GM12878 (cell line): ENCODE results near the gene TMEM30A. TPM values are rescaled to one million over a fixed set of nuclear protein-coding genes. Genes with fewer than 3 reads are reported as not detected.

ENCODE experiments used
- ATAC-seq: fragments of 200-7000 bp; cut with Tn5 transposase; 3 replicates; pipeline ENCODE4 v1.9.1; 2020; ENCODE audit warnings: mild to moderate bottlenecking, moderate library complexity
- BruUV-seq: library from RNA; stranded (reverse); fragments of 400-500 nt; replicated peaks from 2 replicates; lab custom pipeline; 2021; lab: Mats Ljungman, UMichigan
- CTCF ChIA-PET: fragments of 300-600 bp; sonication (Branson Sonifier 250); formaldehyde crosslinking; extraction: SDS; loops from one replicate; lab custom pipeline; 2021; ENCODE audit warnings: inconsistent platforms; lab: Yijun Ruan, JAX
- POLR2A ChIA-PET: fragments of 350-600 bp; formaldehyde crosslinking; extraction: SDS; loops from one replicate; lab custom pipeline; 2021; ENCODE audit warnings: inconsistent platforms; lab: Charles Lee
- RAD21 ChIA-PET: fragments of 300-600 bp; sonication (Branson Sonifier 250); formaldehyde crosslinking; loops from one replicate; lab custom pipeline; 2023; ENCODE audit warnings: antibody characterized with exemption; ENCODE audit not compliant: unreplicated experiment; lab: Charles Lee
- SMC1A ChIA-PET: fragments of 300-600 bp; sonication (Branson Sonifier 250); formaldehyde crosslinking; loops from one replicate; lab custom pipeline; 2023; ENCODE audit not compliant: unreplicated experiment, uncharacterized antibody; lab: Charles Lee
- DNase-seq: peaks from one replicate; pipeline ENCODE4 v3.0.0-alpha.2; 2011; ENCODE audit warnings: low read depth, low spot score
- FAIRE-seq: peaks from 3 replicates; lab custom pipeline; 2011; peaks lifted over from hg19 to GRCh38; lab: Jason Lieb, UNC
- H2AFZ ChIP-seq: 2 replicates; pipeline ENCODE4 v1.6.0; 2011; ENCODE audit warnings: low read depth, low read length, control low read depth; ENCODE audit not compliant: control insufficient read depth
- H3K27ac ChIP-seq: 2 replicates; pipeline ENCODE4 v1.5.1; 2011; ENCODE audit warnings: control low read depth; ENCODE audit not compliant: control insufficient read depth, insufficient read depth
- H3K27me3 ChIP-seq, 2 experiments: replicated peaks in 1 of 2; 2 replicates each; pipeline versions ENCODE4 v1.6.0 to v1.6.1; 2011; ENCODE audit warnings: low read length in 1 of 2; ENCODE audit not compliant: control insufficient read depth in 2 of 2, insufficient read depth in 2 of 2
- H3K36me3 ChIP-seq, 2 experiments: 2 replicates each; pipeline ENCODE4 v1.5.1; 2011; ENCODE audit warnings: low read length in 1 of 2; ENCODE audit not compliant: control insufficient read depth in 2 of 2, insufficient read depth in 2 of 2
- H3K4me1 ChIP-seq: 2 replicates; pipeline ENCODE4 v1.6.1; 2011; ENCODE audit warnings: mild to moderate bottlenecking, low read length, moderate library complexity, mixed read lengths; ENCODE audit not compliant: control insufficient read depth, insufficient read depth
- H3K4me2 ChIP-seq: 2 replicates; pipeline ENCODE4 v1.6.0; 2011; ENCODE audit warnings: control low read depth; ENCODE audit not compliant: control insufficient read depth, insufficient read depth
- H3K4me3 ChIP-seq: fragments of 200-600 bp; sonication (generic); 2 replicates; pipeline ENCODE4 v1.5.1; 2016
- H3K79me2 ChIP-seq: 2 replicates; pipeline ENCODE4 v1.6.0; 2011; ENCODE audit warnings: low read length; ENCODE audit not compliant: control insufficient read depth, insufficient read depth
- H3K9ac ChIP-seq: 2 replicates; pipeline ENCODE4 v1.8.0; 2011; ENCODE audit warnings: low read length, control low read depth, mixed read lengths; ENCODE audit not compliant: control insufficient read depth, insufficient read depth
- H3K9me3 ChIP-seq: replicated peaks from 3 replicates; pipeline ENCODE4 v1.5.1; 2011; ENCODE audit warnings: mild to moderate bottlenecking, low read length; ENCODE audit not compliant: control insufficient read depth, insufficient read depth
- H4K20me1 ChIP-seq: 2 replicates; pipeline ENCODE4 v1.6.0; 2011; ENCODE audit not compliant: control insufficient read depth, insufficient read depth
- CBX3 ChIP-seq: fragments of 200-600 bp; sonication (generic); IDR thresholded peaks from 2 replicates; pipeline ENCODE4 v1.6.1; 2016; ENCODE audit warnings: low read depth, borderline replicate concordance
- CBX5 ChIP-seq: sonication (generic); IDR thresholded peaks from 2 replicates; pipeline ENCODE4 v1.6.1; 2016; ENCODE audit warnings: low read depth, moderate library complexity, mild to moderate bottlenecking, inconsistent platforms
- CHD1 ChIP-seq: IDR thresholded peaks from 2 replicates; pipeline ENCODE4 v1.6.1; 2012; ENCODE audit warnings: low read depth, low read length, improper control_type of control experiment
- CHD2 ChIP-seq: IDR thresholded peaks from 2 replicates; pipeline ENCODE4 v1.6.1; 2011; ENCODE audit warnings: low read depth, low read length, improper control_type of control experiment, borderline replicate concordance
- EZH2 ChIP-seq: IDR thresholded peaks from 2 replicates; pipeline ENCODE4 v1.6.1; 2012; ENCODE audit warnings: low read depth, mild to moderate bottlenecking, control low read depth, inconsistent platforms, low read length, borderline replicate concordance; ENCODE audit not compliant: control insufficient read depth
- FOXK2 ChIP-seq: fragments of 450-650 bp; IDR thresholded peaks from 2 replicates; pipeline ENCODE4 v1.6.1; 2017; ENCODE audit warnings: mild to moderate bottlenecking, moderate library complexity
- GABPA ChIP-seq: IDR thresholded peaks from 2 replicates; pipeline ENCODE4 v1.6.1; 2014; ENCODE audit warnings: antibody characterized with exemption, low read depth, mild to moderate bottlenecking, inconsistent platforms
- MTA2 ChIP-seq: fragments of 450-650 bp; IDR thresholded peaks from 2 replicates; pipeline ENCODE4 v1.6.1; 2016; ENCODE audit warnings: low read depth, mild to moderate bottlenecking, moderate library complexity
- NBN ChIP-seq: fragments of 450-650 bp; IDR thresholded peaks from 2 replicates; pipeline ENCODE4 v1.6.1; 2016
- RAD51 ChIP-seq: fragments of 450-650 bp; IDR thresholded peaks from 2 replicates; pipeline ENCODE4 v1.6.1; 2016; ENCODE audit warnings: moderate library complexity, mild to moderate bottlenecking, inconsistent platforms
- SIX5 ChIP-seq: IDR thresholded peaks from 2 replicates; pipeline ENCODE4 v1.6.1; 2011; ENCODE audit warnings: mild to moderate bottlenecking, low read depth, low read length, moderate library complexity; ENCODE audit not compliant: severe bottlenecking
- SP1 ChIP-seq: IDR thresholded peaks from one replicate; pipeline ENCODE4 v1.6.1; 2011; ENCODE audit warnings: low read depth, low read length
- SRF ChIP-seq, 2 experiments: IDR thresholded peaks; 2 replicates each; pipeline ENCODE4 v1.6.1; 2011; ENCODE audit warnings: low read depth in 2 of 2, low read length in 2 of 2, mild to moderate bottlenecking in 1 of 2, moderate library complexity in 1 of 2
- TCF12 ChIP-seq: IDR thresholded peaks from 2 replicates; pipeline ENCODE4 v1.6.1; 2011; ENCODE audit warnings: low read depth, mild to moderate bottlenecking, low read length
- TCF7 ChIP-seq: IDR thresholded peaks from 2 replicates; pipeline ENCODE4 v1.6.1; 2014; ENCODE audit warnings: antibody characterized with exemption, borderline replicate concordance
- WGBS: methylation state at CpG from one replicate; pipeline ENCODE4 v1.1.6; 2016; ENCODE audit warnings: low lambda C conversion rate; ENCODE audit not compliant: insufficient replicate concordance, insufficient coverage; ENCODE audit errors: missing lambda C conversion rate; 5-methylcytosine and 5-hydroxymethylcytosine counted together
- in situ Hi-C: fragments of 300-500 bp; cut with MboI; formaldehyde crosslinking; loops from 9 replicates; pipeline ENCODE4 v1.14.3; 2018; ENCODE audit warnings: mixed read lengths
- intact Hi-C: fragments of 100-400 bp; cut with micrococcal nuclease; formaldehyde crosslinking; loops from one replicate; pipeline ENCODE4 v1.14.2; 2022; ENCODE audit not compliant: unreplicated experiment
- polyA plus RNA-seq, 11 experiments: library from polyadenylated mRNA; depleted of rRNA in 4 of 11; unstranded in 6 of 11; stranded (reverse) in 5 of 11; fragments of >200 nt; fragmentation: Nextera tagmentation in 4 of 11; fragmentation: Illumina TruSeq in 1 of 11; extraction: Ambion mirVana in 4 of 11; extraction: Trizol in 1 of 11; gene quantifications; 1 replicate in 1 of 11; 2 replicates in 10 of 11; pipeline versions ENCODE4 v1.2.1 to v1.2.3, GENCODE V29; 2011 to 2016; ENCODE audit warnings: inconsistent platforms in 2 of 11, missing spikeins in 2 of 11, low read depth in 1 of 11
- total RNA-seq, 4 experiments: library from RNA; depleted of rRNA in 3 of 4; stranded (reverse); fragments of >200 nt in 3 of 4; fragmentation: Illumina TruSeq in 1 of 4; extraction: Trizol in 1 of 4; gene quantifications; 2 replicates each; pipeline versions ENCODE4 v1.2.1 to v1.2.3, GENCODE V29; 2013 to 2021
- TF ChIP-seq, protein P1 (sequence below): fragments of 450-650 bp; IDR thresholded peaks from 2 replicates; pipeline ENCODE4 v1.6.1; 2018; ENCODE audit warnings: mild to moderate bottlenecking, low read depth, moderate library complexity; ENCODE audit not compliant: partially characterized antibody
- TF ChIP-seq, protein P2 (sequence below): fragments of 450-650 bp; IDR thresholded peaks from 2 replicates; pipeline ENCODE4 v1.6.1; 2016; ENCODE audit warnings: mild to moderate bottlenecking, moderate library complexity, borderline replicate concordance

TMEM30A gene
- total and polyA plus RNA-seq, 10 of the 15 experiments (the other 5 are each of a cell fraction or from before 2014, with no cell fraction given) = 11.9 to 61.6 (median 43.2) TPM

DNA sequence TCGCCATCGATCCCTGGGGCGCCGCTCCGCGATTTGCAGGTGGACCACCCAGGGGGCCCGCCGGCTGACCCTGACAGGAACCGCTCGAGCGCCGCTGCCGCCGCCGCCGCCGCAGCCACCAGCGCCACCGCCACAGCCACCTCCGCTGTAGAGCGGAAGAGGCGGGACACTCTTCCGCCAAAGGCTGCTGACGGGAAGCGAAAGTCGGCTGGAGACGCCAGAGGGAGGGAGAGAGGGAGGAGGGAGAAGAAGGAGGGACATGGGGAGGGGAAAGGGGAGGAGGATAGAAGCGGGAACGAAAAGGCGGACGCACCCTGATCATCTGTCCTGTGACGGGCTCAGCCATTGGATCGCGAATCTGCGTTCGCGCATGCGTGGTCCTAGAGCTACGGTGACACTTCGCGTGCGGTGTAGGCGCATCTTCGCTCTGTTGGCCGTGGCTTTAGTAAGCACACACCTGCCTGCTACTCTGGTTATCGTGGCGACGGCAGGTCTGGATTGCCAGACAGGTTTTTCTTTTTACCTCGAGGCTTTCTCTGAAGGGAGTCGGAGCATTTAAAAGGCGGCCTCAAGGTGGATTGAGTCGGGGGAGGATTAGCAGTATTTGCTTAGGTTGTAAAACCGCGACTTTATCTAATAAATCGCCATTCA is at the start of gene TMEM30A (continued):
- TF ChIP-seq EZH2 = no peak
- TF ChIP-seq, protein P1, sequence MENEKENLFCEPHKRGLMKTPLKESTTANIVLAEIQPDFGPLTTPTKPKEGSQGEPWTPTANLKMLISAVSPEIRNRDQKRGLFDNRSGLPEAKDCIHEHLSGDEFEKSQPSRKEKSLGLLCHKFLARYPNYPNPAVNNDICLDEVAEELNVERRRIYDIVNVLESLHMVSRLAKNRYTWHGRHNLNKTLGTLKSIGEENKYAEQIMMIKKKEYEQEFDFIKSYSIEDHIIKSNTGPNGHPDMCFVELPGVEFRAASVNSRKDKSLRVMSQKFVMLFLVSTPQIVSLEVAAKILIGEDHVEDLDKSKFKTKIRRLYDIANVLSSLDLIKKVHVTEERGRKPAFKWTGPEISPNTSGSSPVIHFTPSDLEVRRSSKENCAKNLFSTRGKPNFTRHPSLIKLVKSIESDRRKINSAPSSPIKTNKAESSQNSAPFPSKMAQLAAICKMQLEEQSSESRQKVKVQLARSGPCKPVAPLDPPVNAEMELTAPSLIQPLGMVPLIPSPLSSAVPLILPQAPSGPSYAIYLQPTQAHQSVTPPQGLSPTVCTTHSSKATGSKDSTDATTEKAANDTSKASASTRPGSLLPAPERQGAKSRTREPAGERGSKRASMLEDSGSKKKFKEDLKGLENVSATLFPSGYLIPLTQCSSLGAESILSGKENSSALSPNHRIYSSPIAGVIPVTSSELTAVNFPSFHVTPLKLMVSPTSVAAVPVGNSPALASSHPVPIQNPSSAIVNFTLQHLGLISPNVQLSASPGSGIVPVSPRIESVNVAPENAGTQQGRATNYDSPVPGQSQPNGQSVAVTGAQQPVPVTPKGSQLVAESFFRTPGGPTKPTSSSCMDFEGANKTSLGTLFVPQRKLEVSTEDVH = no peak
- TF ChIP-seq RAD51 = peak; percentile 89
- no peak for TF ChIP-seq SIX5
- TF ChIP-seq CHD2 = peak; percentile 72
- peak; percentile 94 for TF ChIP-seq NBN
- TF ChIP-seq GABPA = peak; percentile 91
- no peak for TF ChIP-seq FOXK2

DNA sequence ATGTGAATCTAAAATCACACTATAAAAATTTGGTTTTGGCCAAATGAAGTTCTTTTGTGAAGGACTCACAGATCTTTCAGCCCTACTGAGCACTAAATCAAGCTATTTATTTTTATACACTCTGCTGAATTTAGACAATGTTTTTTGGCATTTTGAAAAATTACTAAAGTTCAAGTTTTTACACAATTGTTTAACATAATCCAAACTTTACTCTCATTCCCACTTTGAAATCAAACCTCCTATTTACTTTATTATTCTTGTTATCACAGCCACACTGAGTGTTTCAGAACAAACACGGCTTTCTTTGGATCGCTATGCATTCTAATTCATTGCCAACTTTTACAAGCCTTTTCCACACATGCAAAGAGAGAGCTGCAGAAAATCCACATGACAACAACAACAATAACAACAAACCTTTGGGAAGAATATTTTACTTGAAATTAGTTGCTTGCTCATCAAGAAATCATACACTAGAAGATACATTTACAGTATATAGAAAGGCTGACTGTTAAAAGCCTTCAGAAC is 49.1 kb upstream of the TMEM30A start:
- ChIA-PET POLR2A (no interaction called here), RAD21 (interaction anchor here (1.2 kb wide), 1 partner anchor 28 kb away, joined by 3 read pairs; no protein-coding TSS in a partner anchor), CTCF (interaction anchor here (0.8 to 1.2 kb wide), 3 partner anchors 23 to 71 kb away, joined by 3 read pairs; no protein-coding TSS in a partner anchor), SMC1A (interaction anchor here (0.8 to 1.4 kb wide), 3 partner anchors 16 to 171 kb away, joined by 3 to 4 read pairs (median 3); no protein-coding TSS in a partner anchor)
- FAIRE-seq (no peak), DNase-seq (no peak), ATAC-seq (no peak)
- H3K79me2 ChIP-seq = no peaks in the 10 kb centered on the region
- in situ Hi-C loops = no loop called here
- WGBS = 79% methylated on average over 2 of the region's 2 CpGs
- no peaks in the 10 kb centered on the region for H3K9me3 ChIP-seq
- no peaks in the 10 kb centered on the region; a peak in 1 of 4 replicates for H3K27me3 ChIP-seq
- no peaks in the 10 kb centered on the region for H3K4me1 ChIP-seq
- H3K27ac ChIP-seq = no peak overlapping the region
- no peak overlapping the region for H3K9ac ChIP-seq
- no peak overlapping the region for H3K4me3 ChIP-seq
- no peaks in the 10 kb centered on the region for H3K36me3 ChIP-seq
- no TSS peak for BruUV-seq
- H4K20me1 ChIP-seq = no peaks in the 10 kb centered on the region
- H3K4me2 ChIP-seq = no peak overlapping the region
- intact Hi-C loops = no loop called here
- no peak overlapping the region for H2AFZ ChIP-seq
- TF ChIP-seq TCF12 = no peak
- no peak for TF ChIP-seq MTA2
- TF ChIP-seq SP1 = no peak
- TF ChIP-seq CBX5 = no peak
- TF ChIP-seq CBX3 = no peak
- TF ChIP-seq TCF7 = no peak
- no peak for TF ChIP-seq CHD1
- TF ChIP-seq, protein P2, sequence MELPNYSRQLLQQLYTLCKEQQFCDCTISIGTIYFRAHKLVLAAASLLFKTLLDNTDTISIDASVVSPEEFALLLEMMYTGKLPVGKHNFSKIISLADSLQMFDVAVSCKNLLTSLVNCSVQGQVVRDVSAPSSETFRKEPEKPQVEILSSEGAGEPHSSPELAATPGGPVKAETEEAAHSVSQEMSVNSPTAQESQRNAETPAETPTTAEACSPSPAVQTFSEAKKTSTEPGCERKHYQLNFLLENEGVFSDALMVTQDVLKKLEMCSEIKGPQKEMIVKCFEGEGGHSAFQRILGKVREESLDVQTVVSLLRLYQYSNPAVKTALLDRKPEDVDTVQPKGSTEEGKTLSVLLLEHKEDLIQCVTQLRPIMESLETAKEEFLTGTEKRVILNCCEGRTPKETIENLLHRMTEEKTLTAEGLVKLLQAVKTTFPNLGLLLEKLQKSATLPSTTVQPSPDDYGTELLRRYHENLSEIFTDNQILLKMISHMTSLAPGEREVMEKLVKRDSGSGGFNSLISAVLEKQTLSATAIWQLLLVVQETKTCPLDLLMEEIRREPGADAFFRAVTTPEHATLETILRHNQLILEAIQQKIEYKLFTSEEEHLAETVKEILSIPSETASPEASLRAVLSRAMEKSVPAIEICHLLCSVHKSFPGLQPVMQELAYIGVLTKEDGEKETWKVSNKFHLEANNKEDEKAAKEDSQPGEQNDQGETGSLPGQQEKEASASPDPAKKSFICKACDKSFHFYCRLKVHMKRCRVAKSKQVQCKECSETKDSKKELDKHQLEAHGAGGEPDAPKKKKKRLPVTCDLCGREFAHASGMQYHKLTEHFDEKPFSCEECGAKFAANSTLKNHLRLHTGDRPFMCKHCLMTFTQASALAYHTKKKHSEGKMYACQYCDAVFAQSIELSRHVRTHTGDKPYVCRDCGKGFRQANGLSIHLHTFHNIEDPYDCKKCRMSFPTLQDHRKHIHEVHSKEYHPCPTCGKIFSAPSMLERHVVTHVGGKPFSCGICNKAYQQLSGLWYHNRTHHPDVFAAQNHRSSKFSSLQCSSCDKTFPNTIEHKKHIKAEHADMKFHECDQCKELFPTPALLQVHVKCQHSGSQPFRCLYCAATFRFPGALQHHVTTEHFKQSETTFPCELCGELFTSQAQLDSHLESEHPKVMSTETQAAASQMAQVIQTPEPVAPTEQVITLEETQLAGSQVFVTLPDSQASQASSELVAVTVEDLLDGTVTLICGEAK = no peak
- no peak for TF ChIP-seq SRF (IDR thresholded peaks at IDR 0.05; ENCODE audit: low read depth in 2 of 2, low read length in 2 of 2)
